Measurements from ENCODE around the gene NTSR2.

- no peak for TF ChIP-seq CTCF (IDR thresholded peaks at IDR 0.05; ENCODE audit: low read depth, low read length, poor library complexity, severe bottlenecking)
- TF ChIP-seq EZH2phosphoT487 (IDR thresholded peaks at IDR 0.05; ENCODE audit: borderline replicate concordance, low read length): no peak
Measured at GRCh38 chr2:11647834-11648600, 22.0 kb downstream of the NTSR2 start.

All from DOHH2 (cell line).